ENCODE measurements around the gene MEIOSIN.

GRCh38 chr19:45774765-45775164, 41.5 kb downstream of the MEIOSIN start:
- TF ChIP-seq NR3C1 (CRISPR knock-in tag; IDR thresholded peaks at IDR 0.05) (no peak), KDM4B (IDR thresholded peaks at IDR 0.05; ENCODE audit: borderline replicate concordance in 2 of 2, low read depth in 1 of 2) (no peak), ATF2 (CRISPR knock-in tag; IDR thresholded peaks at IDR 0.05) (no peak), TCF7L2 (IDR thresholded peaks at IDR 0.05; ENCODE audit: low read depth, low read length) (no peak), HMG20B (CRISPR knock-in tag; IDR thresholded peaks at IDR 0.05) (no peak), ZNF41 (CRISPR knock-in tag; conservative IDR thresholded peaks at IDR 0.05) (no peak)
